ENCODE measurements around the gene FAM13B.

DNA sequence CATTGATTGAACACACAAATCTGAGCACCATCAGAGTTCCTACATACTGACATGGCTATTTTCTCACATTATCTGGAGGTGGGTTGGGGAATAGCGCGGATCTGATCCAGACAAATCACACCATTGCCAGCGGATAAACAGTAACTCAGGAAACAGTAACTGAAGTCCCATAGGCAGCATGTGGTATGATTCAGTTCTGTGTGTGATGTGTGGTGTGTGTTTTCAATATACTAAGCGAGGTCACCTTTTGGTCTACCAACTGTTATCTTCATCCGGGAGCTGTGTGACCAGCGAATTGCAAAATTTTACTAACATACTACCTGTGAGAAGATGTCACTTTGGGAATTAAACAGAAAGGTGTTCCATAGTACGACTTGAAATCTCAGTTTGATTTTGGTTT, 93.5 kb downstream of the FAM13B start:
- TF ChIP-seq, protein P1, sequence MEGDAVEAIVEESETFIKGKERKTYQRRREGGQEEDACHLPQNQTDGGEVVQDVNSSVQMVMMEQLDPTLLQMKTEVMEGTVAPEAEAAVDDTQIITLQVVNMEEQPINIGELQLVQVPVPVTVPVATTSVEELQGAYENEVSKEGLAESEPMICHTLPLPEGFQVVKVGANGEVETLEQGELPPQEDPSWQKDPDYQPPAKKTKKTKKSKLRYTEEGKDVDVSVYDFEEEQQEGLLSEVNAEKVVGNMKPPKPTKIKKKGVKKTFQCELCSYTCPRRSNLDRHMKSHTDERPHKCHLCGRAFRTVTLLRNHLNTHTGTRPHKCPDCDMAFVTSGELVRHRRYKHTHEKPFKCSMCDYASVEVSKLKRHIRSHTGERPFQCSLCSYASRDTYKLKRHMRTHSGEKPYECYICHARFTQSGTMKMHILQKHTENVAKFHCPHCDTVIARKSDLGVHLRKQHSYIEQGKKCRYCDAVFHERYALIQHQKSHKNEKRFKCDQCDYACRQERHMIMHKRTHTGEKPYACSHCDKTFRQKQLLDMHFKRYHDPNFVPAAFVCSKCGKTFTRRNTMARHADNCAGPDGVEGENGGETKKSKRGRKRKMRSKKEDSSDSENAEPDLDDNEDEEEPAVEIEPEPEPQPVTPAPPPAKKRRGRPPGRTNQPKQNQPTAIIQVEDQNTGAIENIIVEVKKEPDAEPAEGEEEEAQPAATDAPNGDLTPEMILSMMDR (IDR thresholded peaks at IDR 0.05; ENCODE audit: insufficient read depth, low read length, poor library complexity, severe bottlenecking), result no peak
- TF ChIP-seq EZH2phosphoT487 (conservative IDR thresholded peaks at IDR 0.05; ENCODE audit: low read length), result no peak

All from SU-DHL-6 (cell line).